HG02840 (cell line): Measurements from ENCODE around the gene FCGR3B.
"Not testable (repeated sequence)": the region's sequence is repeated elsewhere in the genome, so short reads cannot be mapped to it uniquely, and the experiment has no call there.

ENCODE experiments used
- ATAC-seq: cut with Tn5 transposase; IDR thresholded peaks from one replicate; pipeline ENCODE4 v1.9.1; 2021; ENCODE audit warnings: mild to moderate bottlenecking, moderate library complexity, moderate number of reproducible peaks; ENCODE audit not compliant: unreplicated experiment, low FRiP score

The FCGR3B gene

GRCh38 chr1:161642697-161643096 is 11.7 kb upstream of the FCGR3B start:
- ATAC-seq, result not testable (repeated sequence)

- ATAC-seq, result not testable (repeated sequence)
Observed at GRCh38 chr1:161639203-161639602, 8.2 kb upstream of the FCGR3B start.

GRCh38 chr1:161638251-161638993 is 7.4 kb upstream of the FCGR3B start:
- not testable (repeated sequence) for ATAC-seq

- ATAC-seq, result not testable (repeated sequence)
Observed at GRCh38 chr1:161636976-161637375, 6.0 kb upstream of the FCGR3B start.

GRCh38 chr1:161636189-161636782 is 5.3 kb upstream of the FCGR3B start:
- not testable (repeated sequence) for ATAC-seq

- not testable (repeated sequence) for ATAC-seq
Observed at GRCh38 chr1:161634993-161635392, 4.0 kb upstream of the FCGR3B start.

GRCh38 chr1:161630128-161630742 is 741 bp downstream of the FCGR3B start:
- not testable (repeated sequence) for ATAC-seq

- ATAC-seq, result not testable (repeated sequence)
Observed at GRCh38 chr1:161626445-161627146, 4.4 kb downstream of the FCGR3B start.

- not testable (repeated sequence) for ATAC-seq
Observed at GRCh38 chr1:161624605-161625004, 6.4 kb downstream of the FCGR3B start.

- not testable (repeated sequence) for ATAC-seq
Observed at GRCh38 chr1:161623401-161624051, 7.5 kb downstream of the FCGR3B start.

- ATAC-seq, result not testable (repeated sequence)
Observed at GRCh38 chr1:161622054-161622453, 8.9 kb downstream of the FCGR3B start.

GRCh38 chr1:161621181-161622000 is 9.6 kb downstream of the FCGR3B start:
- not testable (repeated sequence) for ATAC-seq

- not testable (repeated sequence) for ATAC-seq
Observed at GRCh38 chr1:161620399-161620798, 10.6 kb downstream of the FCGR3B start.

GRCh38 chr1:161618517-161618916 is 12.5 kb downstream of the FCGR3B start:
- not testable (repeated sequence) for ATAC-seq

GRCh38 chr1:161616417-161616816 is 14.6 kb downstream of the FCGR3B start:
- not testable (repeated sequence) for ATAC-seq

- not testable (repeated sequence) for ATAC-seq
Observed at GRCh38 chr1:161613142-161613514, 17.8 kb downstream of the FCGR3B start.

GRCh38 chr1:161612322-161613141 is 18.4 kb downstream of the FCGR3B start:
- ATAC-seq, result peak; percentile 87

GRCh38 chr1:161611866-161612321 is 19.1 kb downstream of the FCGR3B start:
- peak; percentile 13 for ATAC-seq
